CD4-positive, alpha-beta T cell treated with Interleukin-17A for 4 hours (primary cell): Measurements from ENCODE around the gene MYO5C.
A peak's percentile ranks its signal among the peaks of the same experiment; 100 is the strongest.

Experiments
- DNase-seq: peaks from one replicate; pipeline ENCODE4 v3.0.0-alpha.2; 2020; ENCODE audit warnings: mixed read lengths

MYO5C gene

DNA sequence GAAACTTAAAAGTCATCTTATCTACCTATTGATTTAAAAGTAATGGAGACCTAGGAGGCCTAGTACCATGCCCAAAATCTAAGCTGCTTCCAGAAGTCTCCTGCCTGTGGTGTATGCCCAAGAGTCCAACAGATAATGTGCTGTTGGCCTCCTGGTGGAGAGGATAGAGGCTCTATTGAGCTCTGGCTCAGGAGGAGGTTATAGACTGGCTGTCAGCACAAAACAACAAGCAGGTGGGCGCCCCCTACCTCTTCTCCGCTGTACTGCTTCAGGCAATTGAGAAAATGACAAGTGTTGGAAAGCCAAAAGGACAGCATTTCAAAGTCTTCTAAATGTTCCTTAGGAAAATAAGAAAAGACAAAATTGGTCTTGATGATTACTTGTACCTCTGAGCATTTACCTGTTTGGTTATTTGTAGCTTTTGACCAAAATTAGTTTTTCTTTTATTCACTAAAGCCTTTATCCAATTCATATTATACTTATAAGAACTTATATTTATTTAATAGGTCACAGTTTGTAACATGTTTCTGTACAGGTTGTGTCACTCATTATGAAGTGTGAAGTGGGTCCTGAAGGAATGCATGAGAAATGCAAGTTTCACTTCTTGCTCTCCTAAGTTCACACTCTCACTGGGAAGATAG is 87.2 kb downstream of the MYO5C start:
- DNase-seq: peak; percentile 81

DNA sequence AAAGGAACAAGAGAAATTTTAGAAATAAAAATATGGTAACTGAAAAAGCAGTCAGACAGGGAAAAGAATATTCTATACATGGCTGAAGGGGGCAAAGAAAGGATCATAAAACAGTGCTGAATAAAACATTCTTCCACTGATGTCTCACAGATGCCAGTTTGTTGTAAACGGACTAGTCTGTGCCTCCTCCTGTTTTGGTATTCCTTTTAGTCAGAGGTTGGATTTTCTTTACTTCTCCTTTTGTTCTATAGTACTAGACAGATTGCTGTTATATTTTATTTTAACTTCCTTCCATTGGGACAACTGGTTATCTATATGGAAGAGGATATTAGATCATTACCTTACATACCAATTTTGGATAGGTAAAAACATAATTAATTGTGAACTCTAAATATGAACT is 88.4 kb downstream of the MYO5C start:
- DNase-seq: no peak

DNA sequence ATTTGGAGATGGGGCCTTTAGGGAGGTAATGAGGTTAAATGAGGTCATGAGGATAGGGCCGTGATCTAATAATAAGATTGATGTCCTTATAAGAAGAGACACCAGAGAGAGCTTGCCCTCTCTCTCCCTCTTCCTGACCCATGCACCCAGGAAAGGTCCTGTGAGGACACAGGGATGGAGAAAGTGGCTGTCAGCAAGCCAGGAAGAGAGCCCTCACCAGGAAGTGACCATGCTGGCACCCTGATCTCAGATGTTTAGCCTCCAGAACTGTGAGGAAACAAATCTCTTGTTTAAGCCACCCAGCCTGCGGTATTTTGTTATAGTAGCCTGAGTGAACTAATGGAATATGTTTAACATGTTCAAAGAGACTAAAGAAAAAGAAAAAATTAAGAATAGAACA is 89.2 kb downstream of the MYO5C start:
- no peak for DNase-seq

DNA sequence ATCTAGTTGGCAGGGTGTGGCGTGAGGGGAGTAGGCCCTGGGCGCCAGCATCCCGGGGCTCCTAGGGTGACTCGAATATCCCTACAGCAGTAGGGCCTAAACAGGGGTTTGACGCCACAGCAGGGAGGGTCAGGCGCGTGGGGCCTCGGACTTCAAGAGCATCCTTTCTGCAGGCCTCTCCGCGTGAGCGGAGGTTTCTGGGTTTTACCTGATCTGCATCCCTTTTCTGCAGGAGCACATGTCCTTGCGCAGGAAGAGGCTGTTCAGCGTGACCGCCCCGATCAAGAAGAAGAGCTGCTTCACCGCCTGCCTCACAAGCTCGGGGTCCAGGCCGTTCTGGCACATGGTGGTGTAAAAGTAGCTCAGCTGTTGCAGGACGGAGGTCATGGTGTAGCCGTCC is 90.9 kb downstream of the MYO5C start:
- no peak for DNase-seq

DNA sequence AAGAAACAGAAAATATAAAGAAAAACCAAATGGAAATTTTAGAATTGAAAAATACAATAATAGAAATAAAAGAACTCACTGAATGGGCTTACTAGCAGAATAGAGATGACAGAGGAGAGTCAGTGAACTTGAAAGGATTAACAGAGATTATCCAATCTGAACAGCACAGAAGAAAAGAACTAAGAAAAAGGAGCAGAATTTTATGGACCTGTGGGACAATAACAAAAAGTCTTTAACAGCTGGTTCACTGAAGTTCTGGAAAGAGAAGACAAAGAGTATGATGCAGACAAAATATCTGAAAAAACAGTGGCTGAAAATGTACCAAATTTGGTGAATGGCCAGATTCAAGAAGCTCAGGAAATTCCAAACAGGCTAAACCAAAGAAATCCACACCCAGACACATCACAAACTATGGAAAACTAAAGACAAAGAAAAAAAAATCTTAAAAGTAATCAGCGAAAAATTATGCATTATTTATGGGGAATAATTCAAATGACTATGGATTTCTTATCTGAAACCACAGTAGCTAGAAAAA is 94.7 kb downstream of the MYO5C start:
- DNase-seq: no peak

DNA sequence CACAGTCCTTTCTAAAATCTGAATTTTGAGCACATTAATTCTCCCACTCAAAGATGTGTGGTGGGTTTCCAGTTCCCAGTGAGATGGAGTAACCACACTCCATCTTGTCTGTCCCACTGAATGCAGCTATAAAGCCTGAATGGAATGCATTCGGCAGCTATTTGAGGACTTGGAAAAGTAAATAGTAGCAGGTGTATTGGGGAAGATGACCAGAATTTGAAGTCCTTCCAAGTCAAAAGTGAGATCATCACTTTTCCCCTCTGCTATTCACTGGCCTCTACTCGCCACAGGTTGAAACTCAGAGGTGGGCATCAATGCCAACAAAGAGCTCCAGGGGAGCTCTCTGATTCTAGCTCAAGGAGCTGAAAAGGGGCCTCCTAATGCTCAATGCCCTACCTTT is 96.3 kb downstream of the MYO5C start:
- no peak for DNase-seq

DNA sequence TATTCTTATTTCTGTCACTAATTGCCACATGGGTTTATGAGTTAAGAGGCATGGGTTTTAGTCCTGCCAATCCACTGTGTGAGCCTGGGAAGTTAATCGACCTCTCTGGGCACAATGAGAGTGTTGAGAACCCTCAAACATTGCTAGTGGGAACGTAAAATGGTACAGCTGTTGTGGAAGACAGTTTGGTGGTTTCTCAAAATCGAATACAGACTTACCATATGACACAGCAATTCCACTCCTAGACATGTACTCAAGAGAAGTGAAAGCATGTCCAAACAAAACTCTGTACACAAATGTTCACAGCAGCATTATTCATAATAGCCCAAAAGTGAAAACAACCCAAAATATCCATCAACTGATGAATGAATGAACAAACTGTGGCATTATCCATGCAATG is 98.7 kb downstream of the MYO5C start:
- DNase-seq: no peak

DNA sequence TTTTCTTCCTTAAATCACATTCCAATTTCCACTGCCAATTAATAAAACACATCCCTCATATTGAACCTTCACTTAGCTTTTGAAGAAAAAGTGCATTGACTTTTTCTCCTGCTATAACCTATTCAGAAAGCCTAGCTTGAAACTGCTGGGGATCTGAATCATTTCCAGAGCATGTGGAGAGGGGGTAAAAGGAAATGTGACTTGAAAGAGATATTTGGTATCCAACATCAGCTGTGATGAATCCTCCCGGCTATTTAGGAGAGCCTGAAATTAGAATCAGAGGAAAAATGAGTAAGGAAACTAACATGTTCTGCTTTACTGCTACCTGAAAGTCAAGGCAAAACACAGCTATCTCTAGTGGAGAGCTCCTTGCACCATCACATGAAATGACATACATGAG is 101.8 kb downstream of the MYO5C start:
- no peak for DNase-seq

DNA sequence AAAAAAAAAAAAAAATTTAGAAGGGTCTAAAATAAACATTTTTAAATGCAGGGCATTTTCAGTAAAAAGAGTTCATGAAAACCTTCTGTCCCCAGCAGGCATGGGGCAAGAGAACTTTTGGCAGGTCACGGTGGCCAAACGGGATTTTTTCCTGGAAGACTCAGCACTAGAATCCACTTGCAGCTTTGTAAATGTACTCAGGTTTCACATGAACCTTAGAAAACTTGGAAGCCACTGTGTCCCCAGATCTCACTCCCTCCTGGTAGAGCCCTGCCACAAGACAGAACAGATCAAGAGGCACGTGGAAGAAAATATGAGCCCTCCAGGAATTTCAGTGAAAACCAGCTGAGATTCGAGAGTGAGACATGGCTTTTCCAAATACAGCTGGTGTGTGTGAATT is 102.3 kb downstream of the MYO5C start:
- DNase-seq: no peak

DNA sequence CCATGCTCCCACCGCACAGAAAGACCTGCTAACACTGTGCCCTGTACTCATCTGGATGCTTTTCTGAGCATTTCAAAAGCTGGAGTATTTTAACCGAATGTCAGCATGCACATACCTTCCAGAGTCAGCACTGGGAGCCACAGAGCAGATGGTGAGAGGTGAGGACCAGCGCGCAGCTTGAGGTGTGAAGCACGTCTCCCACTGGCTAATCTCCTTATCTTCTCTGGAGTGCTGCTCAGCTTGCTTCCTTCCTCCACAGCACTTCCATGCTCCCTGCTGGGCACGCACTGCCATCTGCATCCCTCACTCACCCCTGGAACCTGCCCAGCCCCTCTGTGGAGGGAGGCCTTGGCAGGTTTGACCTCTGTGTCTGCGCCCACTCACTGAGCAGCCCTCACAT is 104.4 kb downstream of the MYO5C start, which contains the start of gene GNB5:
GNB5 (minus strand) TSS at position 186 of the 400 bp plus-strand sequence. CDS start 6,716 bp downstream, outside the sequence.
- DNase-seq: no peak

DNA sequence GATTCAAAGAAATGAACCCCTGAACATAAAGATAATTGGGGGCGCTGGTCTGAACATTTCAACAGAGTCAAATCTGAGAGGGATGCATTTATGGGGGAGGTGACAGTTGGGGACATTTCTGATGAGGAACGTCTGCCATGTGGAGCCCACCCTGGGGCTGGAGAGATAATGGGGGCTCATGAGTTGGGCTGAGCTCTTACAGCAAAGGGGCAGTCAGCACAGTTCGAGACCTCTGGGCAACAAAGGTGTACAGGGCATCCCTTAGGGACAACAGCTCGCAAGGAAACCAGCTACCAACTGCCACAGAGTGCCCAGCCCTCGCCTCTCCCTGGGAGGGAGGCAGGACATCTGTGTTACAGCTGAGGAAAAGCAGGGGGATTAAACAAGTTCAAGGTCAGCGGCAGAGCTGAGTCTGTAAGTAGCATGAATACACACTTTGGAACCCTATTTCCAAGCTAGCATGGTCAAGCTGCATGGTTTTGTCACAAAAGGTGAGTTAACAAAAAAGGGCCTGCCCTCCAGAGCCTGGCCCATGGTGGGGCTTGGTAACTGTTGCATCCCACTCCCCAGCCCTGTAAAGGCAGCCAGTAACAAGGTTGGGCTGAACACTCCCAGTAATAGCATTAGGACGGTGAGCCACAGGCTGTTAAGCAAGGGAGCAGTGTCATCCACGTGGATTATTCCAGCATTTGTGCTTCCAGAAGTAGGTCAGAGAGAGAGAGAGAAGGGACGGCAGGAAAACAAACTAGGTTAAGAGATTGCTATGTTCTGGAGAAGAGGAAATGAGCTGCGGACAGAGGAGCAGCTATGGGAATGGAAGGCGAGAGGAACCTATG is 108.7 kb downstream of the MYO5C start:
- no peak for DNase-seq

DNA sequence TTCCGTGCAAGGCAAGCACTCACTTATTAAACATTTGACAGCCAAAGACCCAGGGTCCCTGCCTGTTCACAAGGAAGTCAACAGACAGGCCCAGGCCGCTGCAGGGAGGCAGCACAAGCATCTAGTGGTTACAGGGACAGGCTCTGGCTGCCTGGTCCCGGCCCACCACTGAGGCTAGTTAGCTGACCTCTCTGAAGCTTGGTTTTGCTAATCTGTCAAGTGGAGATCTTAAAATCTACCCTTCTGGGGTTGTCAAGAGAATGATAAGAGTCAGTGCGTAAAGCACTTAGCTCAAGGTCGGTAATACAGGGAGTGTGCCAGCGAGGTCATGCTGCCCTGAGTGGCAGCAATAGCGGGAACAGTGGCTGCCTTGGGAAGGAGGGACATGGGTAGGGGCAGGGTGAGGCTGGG is 110.4 kb downstream of the MYO5C start:
- no peak for DNase-seq

DNA sequence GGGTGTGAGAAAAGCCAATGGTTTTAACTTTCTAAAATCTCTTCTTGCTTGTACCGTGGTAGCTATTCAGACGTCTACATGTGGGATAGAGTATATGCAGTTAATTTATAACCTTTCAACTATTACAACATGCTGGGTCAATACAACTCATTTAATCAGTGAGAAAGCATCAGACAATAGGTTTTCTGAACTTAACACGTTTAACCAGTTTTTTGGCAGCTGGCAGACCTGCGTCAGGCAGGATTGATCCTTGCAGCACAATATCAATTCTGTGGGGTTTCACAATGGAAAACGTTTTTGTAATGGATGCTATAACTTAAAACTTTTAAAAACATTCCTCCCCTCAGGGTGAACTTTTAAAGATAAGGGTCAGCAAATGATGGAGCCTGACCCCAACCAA is 110.9 kb downstream of the MYO5C start:
- DNase-seq: no peak

DNA sequence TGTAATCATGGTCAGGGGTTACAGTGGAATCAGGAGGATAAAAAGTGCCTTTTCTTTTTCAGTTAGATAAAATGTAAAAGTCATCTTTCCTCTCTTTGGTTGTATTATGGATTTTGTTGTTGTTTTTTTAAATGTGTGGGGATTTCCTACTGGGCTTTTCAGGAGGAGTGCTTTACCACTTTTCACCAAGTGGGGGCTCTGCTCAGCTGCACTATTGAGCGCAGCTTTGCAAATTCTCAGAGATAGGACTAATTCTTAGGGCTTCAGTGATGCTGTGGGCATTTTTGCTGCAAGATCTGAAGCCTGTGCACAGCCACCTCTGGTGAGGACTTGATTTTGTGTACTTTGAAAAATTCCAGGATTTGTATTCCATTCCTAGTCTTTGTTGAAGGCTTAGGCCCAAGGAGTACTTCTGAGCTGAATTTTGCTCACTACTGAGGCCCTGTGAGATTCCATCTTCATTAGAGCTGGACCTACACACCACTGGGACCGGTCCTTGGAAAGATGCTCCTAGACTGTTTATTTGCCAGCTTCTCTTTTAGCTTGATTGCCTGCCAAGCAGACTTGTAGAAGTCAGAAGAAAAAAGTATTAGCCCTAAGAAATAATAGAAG is 111.9 kb downstream of the MYO5C start:
- DNase-seq: peak; percentile 29

DNA sequence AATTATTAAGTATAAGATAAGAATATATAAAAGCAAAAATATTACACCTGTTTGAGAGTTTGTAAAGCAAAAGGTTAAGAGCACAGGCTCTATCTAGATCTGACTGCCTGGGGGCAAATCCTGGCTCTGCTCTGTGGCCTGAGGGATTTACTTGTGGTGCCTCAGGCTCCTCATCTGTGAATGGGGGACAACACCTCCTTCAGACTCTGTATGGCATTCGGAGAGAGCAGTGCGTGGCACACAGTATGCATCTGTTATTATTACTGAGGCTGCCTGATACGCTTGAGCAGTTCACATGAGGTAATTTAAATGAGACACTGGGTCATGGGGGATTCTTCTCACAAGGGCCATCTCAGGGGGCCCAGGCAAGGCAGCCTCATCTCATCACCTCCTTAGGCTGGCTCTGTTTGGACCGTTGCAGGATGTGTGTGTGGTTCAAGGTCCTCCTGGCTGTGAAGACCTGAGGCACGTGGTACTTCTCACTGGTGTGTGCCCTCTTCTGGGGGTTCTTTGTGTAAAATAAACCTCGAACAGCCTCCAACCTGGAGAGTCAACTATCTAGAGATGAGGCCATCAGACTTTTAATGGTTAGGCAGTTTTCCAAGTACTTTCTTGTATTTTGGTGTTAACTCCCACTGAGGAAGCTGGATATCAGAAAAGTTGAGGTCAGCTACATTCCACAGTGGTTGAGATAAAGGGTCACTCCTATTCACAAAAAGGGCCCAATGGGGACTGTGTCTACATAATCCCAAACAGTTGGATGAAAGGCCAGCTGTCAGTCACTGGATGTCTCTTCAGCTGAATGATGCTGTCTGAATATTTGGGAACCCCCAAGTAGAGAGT is 113.4 kb downstream of the MYO5C start:
- DNase-seq: no peak

DNA sequence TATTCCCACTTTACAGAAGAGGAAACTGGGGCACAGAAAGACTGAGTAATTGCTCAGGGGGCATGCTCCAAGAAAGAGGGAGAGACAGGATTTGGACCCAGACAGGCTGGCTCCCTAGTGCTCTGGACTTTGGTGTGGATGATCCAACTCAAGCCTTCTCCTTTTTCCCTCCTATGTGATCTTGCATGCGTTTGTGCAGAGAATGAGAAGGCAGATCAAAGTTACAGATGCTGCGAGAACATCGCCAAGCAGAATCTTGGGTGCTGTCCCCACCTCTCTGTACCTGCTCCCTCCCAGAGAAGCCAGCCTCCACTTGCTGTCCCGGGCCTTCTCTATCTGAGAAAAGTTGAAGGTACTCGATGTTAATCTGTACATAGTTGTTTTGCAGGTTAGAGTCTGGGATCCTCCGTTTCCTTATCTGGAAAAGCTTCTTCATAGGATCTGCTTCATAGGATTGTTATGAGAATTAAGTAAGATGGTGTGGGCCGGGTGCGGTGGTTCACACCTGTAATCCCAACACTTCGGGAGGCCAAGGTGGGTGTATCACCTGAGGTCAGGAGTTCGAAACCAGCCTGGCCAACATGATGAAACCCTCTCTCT is 114.7 kb downstream of the MYO5C start:
- DNase-seq: no peak

DNA sequence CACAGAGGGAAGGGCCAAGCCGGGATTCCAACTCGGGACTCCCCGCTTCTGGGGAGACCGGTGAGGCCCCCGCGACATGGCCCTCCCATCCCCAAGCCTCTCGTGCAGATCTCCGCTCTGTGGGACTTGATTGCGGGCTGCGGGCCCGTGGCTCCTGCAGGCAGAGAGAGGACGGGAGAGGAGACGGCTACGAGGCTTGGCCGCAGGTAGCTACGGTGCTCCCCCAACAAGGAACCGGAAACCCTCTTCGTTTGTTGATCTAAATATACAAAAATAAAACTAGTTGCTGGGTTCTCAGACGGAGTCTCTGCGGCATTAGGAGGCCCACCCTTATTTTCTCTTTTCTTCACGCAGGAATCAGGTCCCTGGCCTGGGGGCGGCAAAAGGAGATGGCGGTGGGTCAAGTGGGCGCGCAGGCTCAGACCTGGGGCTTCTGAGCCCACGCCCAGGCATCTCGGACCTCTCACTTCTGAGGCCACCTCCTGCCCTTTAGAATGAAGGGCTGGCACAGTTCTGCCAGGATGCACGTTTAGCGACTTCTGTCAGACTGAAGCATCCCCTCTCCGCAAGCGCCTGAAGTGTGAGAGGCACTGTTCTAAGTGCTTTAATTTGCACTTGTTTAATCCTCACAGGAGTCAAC is 115.3 kb downstream of the MYO5C start:
- peak; percentile 59 for DNase-seq

DNA sequence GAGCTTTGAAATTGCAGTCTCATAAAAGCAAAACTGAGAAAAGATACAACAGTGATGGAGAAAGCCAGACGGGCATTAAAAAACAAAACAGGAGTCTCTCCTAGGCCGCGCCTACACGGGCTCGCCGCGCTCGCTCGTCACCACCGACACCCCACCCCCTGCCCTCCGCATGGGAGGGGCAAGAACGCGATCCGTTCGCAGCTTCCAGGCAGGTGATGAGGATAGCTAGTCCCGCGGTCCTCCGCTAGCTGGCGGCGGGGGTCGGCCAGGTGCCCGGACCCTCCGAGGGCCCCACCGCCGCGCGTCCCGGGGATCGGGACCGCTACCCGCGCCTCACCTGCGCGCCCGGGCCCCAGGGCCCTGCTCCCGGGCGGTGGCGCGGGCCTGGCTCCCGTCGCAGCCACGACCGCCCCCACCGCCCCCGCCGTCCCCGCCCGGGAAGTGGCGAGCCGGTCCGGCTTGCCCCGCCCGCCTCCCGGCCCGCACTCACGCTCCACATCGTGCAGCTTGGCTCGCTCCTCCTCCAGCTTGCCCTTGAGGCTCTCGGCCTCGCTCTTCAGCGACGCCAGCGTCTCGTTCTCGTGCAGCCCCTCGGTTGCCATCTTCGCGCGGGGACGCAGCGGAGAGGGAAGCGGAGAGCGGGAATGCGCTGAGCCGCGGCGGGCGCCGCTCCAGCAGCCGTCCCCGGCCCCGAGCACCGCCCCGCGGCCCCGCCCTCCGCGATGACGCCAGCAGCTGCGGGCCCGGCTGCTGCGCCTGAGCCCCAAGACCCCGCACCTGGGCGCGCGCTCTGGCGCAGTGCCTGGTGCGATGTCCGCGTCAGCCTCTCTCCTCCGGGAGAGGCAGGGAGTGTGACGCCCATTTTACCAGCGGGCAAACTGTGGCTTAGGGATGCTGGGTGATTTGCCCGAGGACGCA is 116.1 kb downstream of the MYO5C start:
- DNase-seq: peak; percentile 92

DNA sequence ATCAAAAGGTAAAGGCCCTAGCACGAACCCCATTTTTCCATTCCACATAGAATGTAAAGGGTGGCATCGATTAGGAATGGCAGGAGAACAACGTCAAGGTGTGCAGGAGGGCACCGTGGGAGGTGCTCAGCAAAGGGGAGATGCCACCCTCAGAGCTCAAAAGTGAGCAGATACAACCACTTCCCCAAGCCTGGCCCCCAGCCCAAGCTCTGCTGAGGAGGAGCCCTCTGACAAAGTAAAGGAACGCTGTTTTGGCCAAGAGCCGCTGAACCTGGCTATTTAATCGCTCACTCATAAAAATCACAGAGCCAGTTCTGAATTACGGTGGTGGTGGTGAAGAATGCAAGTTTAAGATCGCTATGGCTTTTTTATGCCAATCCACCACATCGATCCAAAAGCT is 116.8 kb downstream of the MYO5C start:
- peak; percentile 9 for DNase-seq

DNA sequence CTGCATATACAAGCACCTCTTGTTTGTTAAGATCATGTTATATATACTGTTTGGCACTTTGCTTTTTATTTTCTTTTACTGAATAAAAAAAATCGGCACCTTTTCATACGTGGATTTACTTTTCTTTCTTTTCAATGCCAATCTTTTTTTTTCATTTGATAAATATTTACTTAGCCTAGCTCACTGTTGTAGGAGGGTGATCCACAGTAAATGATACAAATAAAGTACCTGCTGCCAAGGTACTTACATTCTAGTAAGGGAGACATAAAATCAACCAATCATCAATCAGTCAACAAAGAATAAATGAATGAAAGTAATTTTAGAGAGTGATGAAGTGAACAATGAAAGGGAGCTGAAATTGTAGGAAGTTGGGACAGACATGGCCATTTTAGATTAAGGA is 122.7 kb downstream of the MYO5C start:
- DNase-seq: no peak

DNA sequence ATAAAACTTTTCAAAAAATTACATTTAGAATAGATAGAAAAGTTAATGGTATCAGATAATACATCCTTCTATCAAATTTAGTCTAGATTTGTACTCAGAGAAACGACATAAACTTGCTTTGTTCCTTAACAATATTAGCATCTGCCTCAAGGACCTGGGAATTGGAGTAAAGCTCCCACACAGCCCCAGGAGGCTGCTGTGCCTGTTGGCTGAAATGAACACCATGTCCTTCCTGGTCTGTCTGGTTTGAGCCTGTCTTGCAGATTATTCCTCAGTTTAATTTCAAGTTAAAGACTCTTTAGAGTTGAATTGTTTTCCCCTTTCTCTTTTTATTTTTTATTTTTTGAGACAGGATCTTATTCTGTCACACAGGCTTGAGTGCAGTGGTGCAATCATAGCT is 123.8 kb downstream of the MYO5C start:
- DNase-seq: no peak
